ENCODE data around the gene IFITM10. TPM values are rescaled to one million over a fixed set of nuclear protein-coding genes. Genes with fewer than 3 reads are reported as not detected.
"Not testable (repeated sequence)": the region's sequence is repeated elsewhere in the genome, so short reads cannot be mapped to it uniquely, and the experiment has no call there.

IFITM10 gene
- polyA plus RNA-seq, 1 experiment = 0.04 TPM

- DNase-seq (ENCODE audit: low read depth, low spot score) = no peak
- Histone ChIP-seq H3K27me3 (ENCODE audit: control insufficient read depth, insufficient read depth, low read length) (no peaks in the 10 kb centered on the region), H3K9me3 (ENCODE audit: control insufficient read depth, insufficient read depth, low read length) (peaks cover 10% of the 10 kb centered on the region), H3K4me3 (ENCODE audit: low read depth, low read length) (no peak overlapping the region), H3K27ac (ENCODE audit: low read depth, low read length) (peak overlapping the region; percentile 94)
- no peak for TF ChIP-seq CTCF (IDR thresholded peaks at IDR 0.05; ENCODE audit: low read depth, low read length)
- ChIA-PET CTCF (interaction anchor here (0.6 to 1.0 kb wide), 3 partner anchors 78 to 197 kb away, joined by 3 to 4 read pairs (median 3); no protein-coding TSS in a partner anchor), POLR2A (interaction anchor here (0.6 to 1.0 kb wide), 2 partner anchors 27 to 33 kb away, joined by 3 read pairs; no protein-coding TSS in a partner anchor)
These were observed 21.3 kb upstream of the IFITM10 start for GRCh38 chr11:1771700-1772099.

GRCh38 chr11:1771273-1771672 lies 20.9 kb upstream of the IFITM10 start:
- Histone ChIP-seq H3K27ac (ENCODE audit: low read depth, low read length) (no peak overlapping the region), H3K4me3 (ENCODE audit: low read depth, low read length) (no peak overlapping the region), H3K27me3 (ENCODE audit: control insufficient read depth, insufficient read depth, low read length) (no peaks in the 10 kb centered on the region), H3K9me3 (ENCODE audit: control insufficient read depth, insufficient read depth, low read length) (peaks cover 6% of the 10 kb centered on the region)
- CTCF ChIA-PET = interaction anchor here (0.7 to 1.0 kb wide), 2 partner anchors 78 to 119 kb away, joined by 3 to 4 read pairs; no protein-coding TSS in a partner anchor
- DNase-seq (ENCODE audit: low read depth, low spot score) = no peak
- POLR2A ChIA-PET = interaction anchor here (1.0 kb wide), 1 partner anchor 27 kb away, joined by 3 read pairs; no protein-coding TSS in a partner anchor
- TF ChIP-seq CTCF (IDR thresholded peaks at IDR 0.05; ENCODE audit: low read depth, low read length) = no peak

GRCh38 chr11:1770528-1770927 lies 20.1 kb upstream of the IFITM10 start:
- no peak for DNase-seq (ENCODE audit: low read depth, low spot score)
- CTCF ChIA-PET = no interaction called here
- Histone ChIP-seq H3K27ac (ENCODE audit: low read depth, low read length) (no peak overlapping the region), H3K9me3 (ENCODE audit: control insufficient read depth, insufficient read depth, low read length) (peaks cover 4% of the 10 kb centered on the region), H3K27me3 (ENCODE audit: control insufficient read depth, insufficient read depth, low read length) (no peaks in the 10 kb centered on the region), H3K4me3 (ENCODE audit: low read depth, low read length) (no peak overlapping the region)
- TF ChIP-seq CTCF (IDR thresholded peaks at IDR 0.05; ENCODE audit: low read depth, low read length) = no peak
- POLR2A ChIA-PET = no interaction called here

GRCh38 chr11:1770061-1770460 lies 19.7 kb upstream of the IFITM10 start:
- no peak for TF ChIP-seq CTCF (IDR thresholded peaks at IDR 0.05; ENCODE audit: low read depth, low read length)
- DNase-seq (ENCODE audit: low read depth, low spot score) = no peak
- H3K9me3 ChIP-seq (ENCODE audit: control insufficient read depth, insufficient read depth, low read length) = peaks cover 4% of the 10 kb centered on the region
- ChIA-PET CTCF (interaction anchor here (1.5 kb wide), 1 partner anchor 112 kb away, joined by 4 read pairs; no protein-coding TSS in a partner anchor), POLR2A (no interaction called here)
- H3K4me3 ChIP-seq (ENCODE audit: low read depth, low read length) = no peak overlapping the region
- H3K27ac ChIP-seq (ENCODE audit: low read depth, low read length) = no peak overlapping the region
- no peaks in the 10 kb centered on the region for H3K27me3 ChIP-seq (ENCODE audit: control insufficient read depth, insufficient read depth, low read length)

- DNase-seq (ENCODE audit: low read depth, low spot score); POLR2A ChIA-PET; H3K27me3 ChIP-seq (ENCODE audit: control insufficient read depth, insufficient read depth, low read length); H3K4me3 ChIP-seq (ENCODE audit: low read depth, low read length); H3K27ac ChIP-seq (ENCODE audit: low read depth, low read length); H3K9me3 ChIP-seq (ENCODE audit: control insufficient read depth, insufficient read depth, low read length): not testable (repeated sequence)
- CTCF ChIA-PET = interaction anchor here (1.5 kb wide), 1 partner anchor 113 kb away, joined by 4 read pairs; no protein-coding TSS in a partner anchor
These were observed 19.0 kb upstream of the IFITM10 start for GRCh38 chr11:1769304-1769936.
